GM21526 (cell line): ENCODE measurements around the gene CACNA1C.
"Not testable (repeated sequence)": the region's sequence is repeated elsewhere in the genome, so short reads cannot be mapped to it uniquely, and the experiment has no call there.

Source experiments
- ATAC-seq: cut with Tn5 transposase; IDR thresholded peaks from one replicate; pipeline ENCODE4 v1.9.1; 2021; ENCODE audit warnings: moderate library complexity; ENCODE audit not compliant: unreplicated experiment, low FRiP score

Gene CACNA1C

GRCh38 chr12:2486796-2487195, 434.0 kb downstream of the CACNA1C start:
- no peak for ATAC-seq

GRCh38 chr12:2487278-2487677, 434.5 kb downstream of the CACNA1C start:
- ATAC-seq: no peak

- no peak for ATAC-seq
Measured at GRCh38 chr12:2488131-2488530, 435.3 kb downstream of the CACNA1C start.

- ATAC-seq: no peak
Measured at GRCh38 chr12:2488596-2488995, 435.8 kb downstream of the CACNA1C start.

- ATAC-seq: no peak
Measured at GRCh38 chr12:2489275-2489674, 436.5 kb downstream of the CACNA1C start.

GRCh38 chr12:2490831-2491230, 438.0 kb downstream of the CACNA1C start:
- ATAC-seq: no peak

- not testable (repeated sequence) for ATAC-seq
Measured at GRCh38 chr12:2491349-2491748, 438.6 kb downstream of the CACNA1C start.

- ATAC-seq: no peak
Measured at GRCh38 chr12:2492236-2492635, 439.4 kb downstream of the CACNA1C start.

- ATAC-seq: no peak
Measured at GRCh38 chr12:2493086-2493485, 440.3 kb downstream of the CACNA1C start.

- no peak for ATAC-seq
Measured at GRCh38 chr12:2494486-2495192, 441.9 kb downstream of the CACNA1C start.

GRCh38 chr12:2495417-2496112, 442.8 kb downstream of the CACNA1C start:
- ATAC-seq: no peak

GRCh38 chr12:2498964-2499500, 446.2 kb downstream of the CACNA1C start:
- ATAC-seq: no peak

- ATAC-seq: no peak
Measured at GRCh38 chr12:2501464-2502191, 448.8 kb downstream of the CACNA1C start.

- no peak for ATAC-seq
Measured at GRCh38 chr12:2503036-2503435, 450.2 kb downstream of the CACNA1C start.

- ATAC-seq: no peak
Measured at GRCh38 chr12:2503762-2504161, 451.0 kb downstream of the CACNA1C start.

- no peak for ATAC-seq
Measured at GRCh38 chr12:2504577-2504976, 451.8 kb downstream of the CACNA1C start.

- no peak for ATAC-seq
Measured at GRCh38 chr12:2507814-2508213, 455.0 kb downstream of the CACNA1C start.

GRCh38 chr12:2509137-2509536, 456.4 kb downstream of the CACNA1C start:
- no peak for ATAC-seq

GRCh38 chr12:2510045-2510444, 457.3 kb downstream of the CACNA1C start:
- ATAC-seq: no peak

- ATAC-seq: no peak
Measured at GRCh38 chr12:2513141-2514037, 460.6 kb downstream of the CACNA1C start.
